GM12801 (cell line): ENCODE data around the gene PITX3.

Experiments used
- TF ChIP-seq, protein P1 (sequence below): IDR thresholded peaks from one replicate; pipeline ENCODE4 v1.5.1; 2011; ENCODE audit warnings: control low read depth; ENCODE audit not compliant: insufficient read length; ENCODE audit errors: extremely low read depth

PITX3 gene

DNA sequence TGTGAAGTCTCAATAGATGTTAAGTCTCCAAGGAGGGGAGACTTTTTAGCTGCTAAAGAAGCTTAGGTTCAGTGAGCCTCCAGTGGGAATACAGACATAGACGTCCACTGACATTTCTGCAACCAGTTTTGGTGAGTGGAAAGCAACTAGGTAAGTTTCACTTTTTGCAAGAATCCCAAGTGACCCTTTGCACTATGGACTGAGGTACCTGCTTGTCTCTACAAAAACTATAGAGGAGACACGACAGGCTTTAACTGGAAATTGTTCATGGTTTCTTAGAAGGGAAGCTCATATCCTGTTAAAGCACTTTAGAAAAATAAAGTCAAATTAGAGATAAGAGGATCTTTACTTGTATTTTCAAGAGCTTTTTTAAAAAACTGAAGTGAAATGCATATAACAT is 42.6 kb upstream of the PITX3 start:
- TF ChIP-seq, protein P1, sequence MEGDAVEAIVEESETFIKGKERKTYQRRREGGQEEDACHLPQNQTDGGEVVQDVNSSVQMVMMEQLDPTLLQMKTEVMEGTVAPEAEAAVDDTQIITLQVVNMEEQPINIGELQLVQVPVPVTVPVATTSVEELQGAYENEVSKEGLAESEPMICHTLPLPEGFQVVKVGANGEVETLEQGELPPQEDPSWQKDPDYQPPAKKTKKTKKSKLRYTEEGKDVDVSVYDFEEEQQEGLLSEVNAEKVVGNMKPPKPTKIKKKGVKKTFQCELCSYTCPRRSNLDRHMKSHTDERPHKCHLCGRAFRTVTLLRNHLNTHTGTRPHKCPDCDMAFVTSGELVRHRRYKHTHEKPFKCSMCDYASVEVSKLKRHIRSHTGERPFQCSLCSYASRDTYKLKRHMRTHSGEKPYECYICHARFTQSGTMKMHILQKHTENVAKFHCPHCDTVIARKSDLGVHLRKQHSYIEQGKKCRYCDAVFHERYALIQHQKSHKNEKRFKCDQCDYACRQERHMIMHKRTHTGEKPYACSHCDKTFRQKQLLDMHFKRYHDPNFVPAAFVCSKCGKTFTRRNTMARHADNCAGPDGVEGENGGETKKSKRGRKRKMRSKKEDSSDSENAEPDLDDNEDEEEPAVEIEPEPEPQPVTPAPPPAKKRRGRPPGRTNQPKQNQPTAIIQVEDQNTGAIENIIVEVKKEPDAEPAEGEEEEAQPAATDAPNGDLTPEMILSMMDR = no peak

DNA sequence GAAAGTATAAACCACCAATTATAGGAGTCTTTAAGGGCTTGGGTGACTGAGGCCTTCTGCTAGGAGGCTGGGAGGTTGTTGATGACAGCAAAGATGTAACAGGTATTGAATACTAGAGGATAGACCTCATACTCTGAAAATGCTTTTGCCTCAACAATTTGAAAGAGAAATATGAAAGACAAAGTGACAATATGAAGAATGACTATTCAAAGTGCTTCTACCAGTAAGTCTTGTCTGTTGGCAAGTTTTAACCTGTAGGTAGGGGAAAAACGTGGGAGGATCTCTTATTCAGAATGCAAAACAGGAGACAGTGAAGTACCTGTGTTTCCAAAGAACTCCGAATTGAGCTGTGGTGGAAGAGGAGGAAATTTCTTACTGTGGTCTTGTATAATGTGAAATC is 42.2 kb upstream of the PITX3 start:
- TF ChIP-seq, protein P1 = no peak

DNA sequence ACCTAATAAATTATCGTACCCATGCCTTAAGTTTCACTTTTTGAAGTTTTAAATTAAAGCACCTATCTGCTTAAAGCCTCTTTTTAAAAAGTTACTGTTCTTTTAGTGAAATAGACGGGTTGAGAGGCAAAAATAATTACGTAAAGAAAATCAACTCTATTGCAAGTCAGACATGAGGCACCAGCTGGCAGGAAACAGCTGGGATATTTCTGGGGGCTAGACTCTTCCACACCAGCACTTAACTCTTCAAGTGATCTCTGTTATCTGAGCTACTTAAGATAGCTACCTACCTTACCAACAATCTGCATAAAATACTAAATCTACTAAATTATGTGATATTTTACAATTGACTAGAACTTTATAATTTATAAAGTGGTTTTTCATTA is 39.8 kb upstream of the PITX3 start:
- TF ChIP-seq, protein P1 = no peak

DNA sequence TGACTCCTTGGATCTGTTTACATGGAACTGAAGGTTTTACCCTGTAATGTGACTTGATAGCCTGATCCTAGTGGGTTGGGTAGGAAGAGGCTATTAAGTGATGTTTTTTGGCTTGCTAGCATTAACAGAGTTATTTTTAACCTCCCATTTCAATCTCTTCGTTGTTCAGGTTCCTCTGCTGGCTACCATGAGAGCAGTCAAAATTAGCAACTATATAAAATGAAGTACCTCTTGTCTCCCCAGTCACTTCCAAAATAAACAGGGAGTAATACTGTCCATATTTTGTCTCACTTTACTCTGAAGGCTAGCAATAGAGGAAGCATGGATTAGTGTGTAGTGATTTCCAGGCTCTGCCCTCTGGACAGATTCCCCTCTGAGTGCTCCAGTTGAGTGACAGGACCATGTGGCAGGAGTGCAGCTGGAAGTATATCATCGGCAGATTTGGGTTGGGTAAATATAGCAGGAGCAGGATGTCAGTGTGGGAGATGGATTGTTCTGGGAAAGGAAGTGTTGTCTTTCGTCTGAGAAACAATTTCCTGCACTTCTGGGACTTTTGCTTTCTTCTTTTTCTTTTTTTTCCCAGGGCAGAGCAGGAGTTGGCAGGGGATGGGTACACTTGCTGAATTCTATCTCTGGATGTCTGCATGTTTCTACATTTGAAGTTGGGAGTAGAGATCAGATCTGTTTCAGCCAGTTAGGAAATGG is 39.2 kb upstream of the PITX3 start:
- TF ChIP-seq, protein P1 = no peak

DNA sequence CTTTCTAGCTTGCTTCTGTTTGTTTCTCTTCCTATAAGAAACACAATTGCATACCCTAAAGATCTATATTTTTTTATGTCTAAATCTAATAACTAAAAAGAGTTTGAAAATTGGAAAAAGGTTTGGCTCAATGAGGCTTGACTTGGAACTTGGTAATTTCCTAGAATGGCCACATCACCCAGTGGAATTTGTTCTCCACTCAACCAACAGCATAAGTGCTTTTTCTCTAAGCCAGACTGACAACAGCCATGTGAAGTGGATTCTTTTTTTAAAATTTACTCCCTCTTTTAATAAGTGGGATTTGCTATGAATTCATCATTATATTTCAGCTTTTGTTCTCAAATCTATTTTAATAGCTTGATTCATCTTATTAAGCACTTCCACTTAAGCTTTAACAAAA is 37.8 kb upstream of the PITX3 start:
- TF ChIP-seq, protein P1 = no peak

DNA sequence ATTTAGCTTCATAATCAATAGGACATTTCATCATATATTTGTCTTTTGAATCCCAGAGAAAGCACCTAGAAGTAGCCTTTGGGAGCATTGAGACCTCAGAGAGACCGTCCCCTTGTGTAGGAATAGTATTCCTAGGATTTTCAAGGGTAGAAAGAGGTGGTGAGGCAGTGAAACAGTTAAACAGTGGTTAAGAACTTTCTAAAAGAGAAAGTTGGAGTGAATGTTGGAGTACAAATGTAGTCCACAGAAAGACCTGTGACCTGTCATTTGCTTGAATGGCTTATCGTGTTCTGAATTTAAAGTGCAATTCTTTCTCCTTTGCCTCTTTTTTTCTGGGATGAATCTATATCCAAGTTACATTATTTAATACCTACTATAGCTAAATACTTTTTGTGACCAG is 34.0 kb upstream of the PITX3 start:
- TF ChIP-seq, protein P1 = no peak

DNA sequence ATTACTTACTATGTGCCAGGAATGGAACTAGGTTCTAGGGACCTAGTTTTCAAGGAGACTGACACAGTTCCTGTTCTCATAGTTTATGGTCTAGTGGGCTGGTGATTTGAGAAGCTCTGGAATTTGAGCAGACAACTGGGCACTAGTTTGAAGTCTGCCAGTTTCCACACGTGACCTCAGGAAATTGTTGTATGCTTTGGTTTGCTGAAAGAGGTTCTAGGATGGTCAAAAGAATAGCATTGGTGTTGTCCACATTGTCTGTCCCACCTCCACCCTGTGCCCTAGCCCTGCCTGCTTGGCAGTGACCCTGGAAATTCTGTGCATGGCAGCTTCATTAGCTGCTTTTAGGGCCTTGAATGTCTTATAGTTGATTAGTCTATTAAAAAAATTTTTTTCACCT is 32.8 kb upstream of the PITX3 start:
- TF ChIP-seq, protein P1 = no peak
